ENCODE data around the gene S100A5. TPM values are rescaled to one million over a fixed set of nuclear protein-coding genes. Genes with fewer than 3 reads are reported as not detected.

Gene S100A5
- total RNA-seq, 2 experiments from 2014 or later = not detected

DNA sequence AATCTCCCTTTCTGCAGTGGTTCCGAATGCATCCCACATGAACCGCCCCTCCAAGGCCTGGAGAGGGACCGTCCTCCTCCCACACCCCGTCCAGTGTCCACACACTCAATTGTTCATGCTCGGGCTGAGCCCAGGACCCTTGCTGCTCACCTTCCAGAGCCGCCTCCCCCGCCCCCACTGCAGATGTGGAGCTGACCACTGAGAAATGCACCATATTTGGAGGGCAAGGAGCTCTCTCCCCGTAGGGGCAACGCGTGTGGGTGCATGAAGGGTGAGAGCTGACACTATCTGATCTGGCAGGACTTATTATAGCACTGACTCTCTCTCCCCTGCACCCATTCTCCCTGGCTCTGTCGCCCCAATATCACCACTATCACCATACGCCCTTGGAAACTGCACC lies 12.4 kb upstream of the S100A5 start:
- BruUV-seq (replicated peaks) = no TSS peak
- Histone ChIP-seq H3K4me3 (ENCODE audit: low read depth, low read length, poor library complexity, severe bottlenecking) (no peak overlapping the region), H3K9me2 (ENCODE audit: insufficient read depth, low read length) (no peaks in the 10 kb centered on the region), H3K36me3 (ENCODE audit: insufficient read depth, low read length) (no peaks in the 10 kb centered on the region), H3K27ac (ENCODE audit: low read depth, low read length, poor library complexity, severe bottlenecking) (no peak overlapping the region), H3K79me2 (ENCODE audit: insufficient read depth, low read depth, low read length) (no peaks in the 10 kb centered on the region), H2AFZ (ENCODE audit: low read length) (no peak overlapping the region), H3K4me1 (ENCODE audit: insufficient read depth, low read length, poor library complexity, severe bottlenecking) (no peaks in the 10 kb centered on the region), H3K9me3 (ENCODE audit: low read length) (no peaks in the 10 kb centered on the region), H3K4me2 (ENCODE audit: low read length) (no peak overlapping the region), H4K20me1 (ENCODE audit: insufficient read depth, low read length) (no peaks in the 10 kb centered on the region)
- no peak for TF ChIP-seq CTCF (conservative IDR thresholded peaks at IDR 0.05; ENCODE audit: low read length)
- no peak for TF ChIP-seq EZH2phosphoT487 (IDR thresholded peaks at IDR 0.05; ENCODE audit: borderline replicate concordance, low read depth, low read length)
- intact Hi-C loops (cut with micrococcal nuclease; ENCODE audit: unreplicated experiment) = no loop called here
- DNase-seq (ENCODE audit: low spot score) = no peak
- CTCF ChIA-PET (ENCODE audit: unreplicated experiment) = no interaction called here
- POLR2A ChIA-PET = interaction anchor here (0.6 kb wide), 1 partner anchor 49 kb away, joined by 3 read pairs; no protein-coding TSS in a partner anchor

GRCh38 chr1:153552335-153552734 lies 11.6 kb upstream of the S100A5 start:
- no peaks in the 10 kb centered on the region for H3K4me1 ChIP-seq (ENCODE audit: insufficient read depth, low read length, poor library complexity, severe bottlenecking)
- H3K9me2 ChIP-seq (ENCODE audit: insufficient read depth, low read length) = no peaks in the 10 kb centered on the region
- ChIA-PET POLR2A (no interaction called here), CTCF (ENCODE audit: unreplicated experiment) (interaction anchor here (0.5 to 0.6 kb wide), 2 partner anchors 99 to 594 kb away, joined by 4 read pairs; no protein-coding TSS in a partner anchor)
- no peak for TF ChIP-seq CTCF (conservative IDR thresholded peaks at IDR 0.05; ENCODE audit: low read length)
- no peak for TF ChIP-seq EZH2phosphoT487 (IDR thresholded peaks at IDR 0.05; ENCODE audit: borderline replicate concordance, low read depth, low read length)
- no peaks in the 10 kb centered on the region for H3K36me3 ChIP-seq (ENCODE audit: insufficient read depth, low read length)
- DNase-seq (ENCODE audit: low spot score) = no peak
- no peak overlapping the region for H3K27ac ChIP-seq (ENCODE audit: low read depth, low read length, poor library complexity, severe bottlenecking)
- BruUV-seq (replicated peaks) = no TSS peak
- H4K20me1 ChIP-seq (ENCODE audit: insufficient read depth, low read length) = no peaks in the 10 kb centered on the region
- no peak overlapping the region for H2AFZ ChIP-seq (ENCODE audit: low read length)
- no peak overlapping the region for H3K4me2 ChIP-seq (ENCODE audit: low read length)
- H3K79me2 ChIP-seq (ENCODE audit: insufficient read depth, low read depth, low read length) = no peaks in the 10 kb centered on the region
- intact Hi-C loops (cut with micrococcal nuclease; ENCODE audit: unreplicated experiment) = no loop called here
- no peak overlapping the region for H3K4me3 ChIP-seq (ENCODE audit: low read depth, low read length, poor library complexity, severe bottlenecking)
- H3K9me3 ChIP-seq (ENCODE audit: low read length) = no peaks in the 10 kb centered on the region

GRCh38 chr1:153550827-153551500 lies 10.2 kb upstream of the S100A5 start:
- POLR2A ChIA-PET = no interaction called here
- intact Hi-C loops (cut with micrococcal nuclease; ENCODE audit: unreplicated experiment) = no loop called here
- CTCF ChIA-PET (ENCODE audit: unreplicated experiment) = interaction anchor here (0.6 kb wide), 1 partner anchor 12 kb away, joined by 3 read pairs; no protein-coding TSS in a partner anchor
- BruUV-seq (replicated peaks) = no TSS peak
- H2AFZ ChIP-seq (ENCODE audit: low read length) = no peak overlapping the region
- no peaks in the 10 kb centered on the region for H3K36me3 ChIP-seq (ENCODE audit: insufficient read depth, low read length)
- TF ChIP-seq EZH2phosphoT487 (IDR thresholded peaks at IDR 0.05; ENCODE audit: borderline replicate concordance, low read depth, low read length) (no peak), CTCF (conservative IDR thresholded peaks at IDR 0.05; ENCODE audit: low read length) (no peak)
- H3K4me1 ChIP-seq (ENCODE audit: insufficient read depth, low read length, poor library complexity, severe bottlenecking) = peaks cover 1% of the 10 kb centered on the region
- no peaks in the 10 kb centered on the region for H3K9me3 ChIP-seq (ENCODE audit: low read length)
- no peak overlapping the region for H3K4me3 ChIP-seq (ENCODE audit: low read depth, low read length, poor library complexity, severe bottlenecking)
- no peaks in the 10 kb centered on the region for H3K9me2 ChIP-seq (ENCODE audit: insufficient read depth, low read length)
- no peak overlapping the region for H3K4me2 ChIP-seq (ENCODE audit: low read length)
- no peak for DNase-seq (ENCODE audit: low spot score)
- no peak overlapping the region for H3K27ac ChIP-seq (ENCODE audit: low read depth, low read length, poor library complexity, severe bottlenecking)
- H4K20me1 ChIP-seq (ENCODE audit: insufficient read depth, low read length) = no peaks in the 10 kb centered on the region
- no peaks in the 10 kb centered on the region for H3K79me2 ChIP-seq (ENCODE audit: insufficient read depth, low read depth, low read length)
